Measurements from ENCODE around the gene WHAMM.
"Not testable (repeated sequence)": the region's sequence is repeated elsewhere in the genome, so short reads cannot be mapped to it uniquely, and the experiment has no call there.

WHAMM gene, protein sequence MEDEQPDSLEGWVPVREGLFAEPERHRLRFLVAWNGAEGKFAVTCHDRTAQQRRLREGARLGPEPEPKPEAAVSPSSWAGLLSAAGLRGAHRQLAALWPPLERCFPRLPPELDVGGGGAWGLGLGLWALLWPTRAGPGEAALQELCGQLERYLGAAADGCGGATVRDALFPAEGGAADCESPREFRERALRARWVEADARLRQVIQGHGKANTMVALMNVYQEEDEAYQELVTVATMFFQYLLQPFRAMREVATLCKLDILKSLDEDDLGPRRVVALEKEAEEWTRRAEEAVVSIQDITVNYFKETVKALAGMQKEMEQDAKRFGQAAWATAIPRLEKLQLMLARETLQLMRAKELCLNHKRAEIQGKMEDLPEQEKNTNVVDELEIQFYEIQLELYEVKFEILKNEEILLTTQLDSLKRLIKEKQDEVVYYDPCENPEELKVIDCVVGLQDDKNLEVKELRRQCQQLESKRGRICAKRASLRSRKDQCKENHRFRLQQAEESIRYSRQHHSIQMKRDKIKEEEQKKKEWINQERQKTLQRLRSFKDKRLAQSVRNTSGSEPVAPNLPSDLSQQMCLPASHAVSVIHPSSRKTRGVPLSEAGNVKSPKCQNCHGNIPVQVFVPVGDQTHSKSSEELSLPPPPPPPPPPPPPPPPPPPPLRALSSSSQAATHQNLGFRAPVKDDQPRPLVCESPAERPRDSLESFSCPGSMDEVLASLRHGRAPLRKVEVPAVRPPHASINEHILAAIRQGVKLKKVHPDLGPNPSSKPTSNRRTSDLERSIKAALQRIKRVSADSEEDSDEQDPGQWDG

DNA sequence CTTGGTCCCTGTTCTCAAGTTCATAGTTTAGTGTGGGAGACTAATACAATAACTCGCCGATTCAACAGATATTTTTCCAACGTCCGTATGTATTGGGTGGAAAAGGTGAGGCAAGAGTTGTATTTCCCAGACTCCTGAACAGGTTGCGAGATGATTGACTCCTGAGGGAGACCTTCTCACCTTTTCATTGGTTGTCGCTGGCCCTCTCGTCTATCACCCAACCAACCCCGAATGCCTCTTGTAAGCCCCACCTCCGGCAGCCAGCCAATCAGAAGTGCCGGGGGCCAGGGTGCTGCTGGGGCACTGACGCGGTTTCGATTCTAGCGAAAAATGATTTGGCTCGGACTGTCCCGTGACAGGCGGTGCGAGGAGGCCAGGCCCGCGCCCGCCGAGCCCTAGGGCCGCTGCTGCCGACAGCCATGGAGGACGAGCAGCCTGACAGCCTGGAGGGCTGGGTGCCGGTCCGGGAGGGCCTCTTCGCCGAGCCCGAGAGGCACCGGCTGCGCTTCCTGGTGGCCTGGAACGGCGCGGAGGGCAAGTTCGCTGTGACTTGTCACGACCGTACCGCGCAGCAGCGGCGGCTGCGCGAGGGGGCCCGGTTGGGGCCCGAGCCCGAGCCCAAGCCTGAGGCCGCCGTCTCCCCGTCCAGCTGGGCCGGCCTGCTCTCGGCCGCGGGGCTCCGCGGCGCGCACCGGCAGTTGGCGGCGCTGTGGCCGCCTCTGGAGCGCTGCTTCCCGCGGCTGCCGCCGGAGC, at the start of gene WHAMM:
WHAMM (plus strand) TSS at position 321 of the 753 bp plus-strand sequence; CDS start at position 420, 99 bp downstream.
- peak; percentile 95 for DNase-seq

DNA sequence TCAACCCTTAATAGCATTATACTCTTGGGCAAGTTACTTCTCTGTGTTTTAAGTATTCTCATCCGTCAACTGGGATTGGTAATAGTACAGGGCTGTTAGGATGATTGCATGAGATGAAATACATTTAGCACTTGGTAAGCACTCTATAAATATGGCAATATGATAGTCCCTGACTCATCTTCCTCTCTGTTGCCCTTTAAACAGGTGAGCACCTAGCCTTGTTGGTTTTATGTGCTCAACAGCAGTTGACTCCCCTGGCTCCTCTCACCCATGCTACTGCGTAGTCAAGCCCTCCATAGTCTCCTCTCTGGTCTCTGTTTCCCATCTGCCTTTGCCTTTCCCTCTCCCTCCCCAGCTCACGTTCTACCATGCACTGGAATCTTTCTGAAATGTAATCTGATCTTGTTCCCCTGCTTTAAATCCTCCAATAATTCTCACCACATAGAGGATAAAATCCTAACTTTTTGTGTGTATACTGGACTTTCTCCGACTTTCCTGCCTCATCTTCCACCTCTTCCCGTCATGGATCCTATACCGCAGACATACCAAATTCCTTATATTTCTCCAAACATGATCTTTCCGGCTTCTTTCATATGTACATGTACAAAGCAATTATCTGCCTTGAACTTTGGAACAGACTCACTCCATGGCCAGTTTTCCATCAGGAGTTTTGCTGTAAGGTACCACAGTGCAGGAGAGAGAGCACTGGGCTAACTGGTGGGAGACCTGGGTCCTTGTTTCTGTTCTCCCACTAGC, 45.9 kb upstream of the WHAMM start:
- DNase-seq: no peak

DNA sequence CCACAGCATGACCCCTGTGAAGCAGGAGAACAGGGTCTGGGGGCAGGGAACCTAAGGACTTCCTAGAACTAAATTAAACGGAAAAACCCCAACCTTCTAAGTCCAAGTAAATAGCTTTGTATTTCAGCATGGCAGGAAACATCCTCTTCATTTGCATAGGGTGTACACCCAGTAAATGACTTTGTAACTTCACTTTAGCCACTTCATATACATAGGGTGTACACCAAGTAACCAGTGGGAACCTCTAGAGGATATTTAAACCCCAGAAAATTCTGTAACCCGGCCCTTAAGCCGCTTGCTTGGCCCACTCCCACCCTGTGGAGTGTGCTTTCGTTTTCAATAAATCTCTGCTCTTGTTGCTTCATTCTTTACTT, 45.3 kb upstream of the WHAMM start:
- DNase-seq: no peak

DNA sequence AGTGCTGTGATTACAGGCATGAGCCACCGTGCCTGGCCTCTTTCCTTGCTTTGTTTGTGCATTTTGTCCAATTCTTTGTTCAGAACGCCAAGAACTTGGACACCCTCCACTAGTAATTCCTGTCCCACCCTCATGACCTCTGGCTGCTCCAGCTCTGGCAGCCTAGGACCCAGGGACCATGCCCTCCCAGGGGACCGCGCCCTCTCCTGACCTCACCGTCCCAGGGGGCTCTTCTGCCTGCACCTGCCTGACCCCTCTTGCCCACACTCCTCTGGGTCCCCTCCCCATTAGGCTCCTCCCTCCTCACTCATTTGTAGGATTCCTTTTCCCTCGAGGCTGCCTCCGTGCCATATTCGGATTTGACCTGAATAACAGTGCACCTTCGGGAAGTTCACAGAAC, 44.7 kb upstream of the WHAMM start:
- no peak for DNase-seq

DNA sequence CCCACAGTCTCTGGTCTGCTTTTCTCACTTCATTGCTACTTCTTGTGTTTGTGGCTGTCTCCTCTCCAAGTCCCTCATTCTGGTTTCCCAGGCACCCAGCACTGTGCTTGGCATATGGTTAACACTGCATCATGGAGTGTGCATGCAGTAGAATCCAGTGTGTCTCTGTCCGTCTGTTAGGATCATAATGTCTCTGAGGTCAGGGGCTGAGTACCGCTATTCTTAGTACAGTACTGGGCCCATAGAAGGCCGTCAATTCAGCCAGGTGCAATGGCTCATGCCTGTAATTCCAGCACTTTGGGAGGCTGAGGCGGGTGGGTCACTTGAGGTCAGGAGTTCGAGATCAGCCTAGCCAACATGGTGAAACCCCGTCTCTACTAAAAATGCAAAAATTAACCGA, 43.2 kb upstream of the WHAMM start:
- DNase-seq: not testable (repeated sequence)

DNA sequence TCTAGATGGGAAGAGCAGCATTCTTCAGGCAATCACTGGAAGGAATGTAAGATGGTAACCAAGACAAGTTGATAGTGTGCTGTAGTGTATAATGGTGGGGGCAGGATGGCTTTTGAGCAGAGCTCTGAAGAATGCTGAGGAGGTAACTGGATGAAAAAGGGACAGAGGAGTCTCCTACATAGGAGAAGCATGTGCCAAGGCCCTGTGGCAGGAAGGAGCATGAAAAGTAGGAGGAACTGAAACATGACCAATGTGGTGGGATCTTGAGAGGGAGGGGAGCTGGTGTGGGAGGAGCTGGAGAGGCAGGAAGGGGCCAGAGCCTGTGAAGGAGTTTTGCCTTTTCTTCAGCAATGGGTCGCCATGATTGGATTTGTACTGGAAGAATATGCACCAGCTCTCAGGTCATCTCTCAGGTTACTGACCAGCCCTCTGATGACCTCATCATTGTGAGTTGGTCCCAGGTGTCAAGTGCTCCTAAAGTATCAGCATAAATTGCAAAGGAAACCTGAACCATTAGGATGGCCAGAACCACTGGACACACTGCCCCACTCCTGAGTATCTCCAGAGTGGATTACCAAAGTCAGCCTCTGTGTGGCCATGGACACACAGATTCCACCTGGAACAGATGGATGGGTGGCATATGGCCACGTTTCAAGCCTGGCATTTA, 42.1 kb upstream of the WHAMM start:
- DNase-seq: no peak

DNA sequence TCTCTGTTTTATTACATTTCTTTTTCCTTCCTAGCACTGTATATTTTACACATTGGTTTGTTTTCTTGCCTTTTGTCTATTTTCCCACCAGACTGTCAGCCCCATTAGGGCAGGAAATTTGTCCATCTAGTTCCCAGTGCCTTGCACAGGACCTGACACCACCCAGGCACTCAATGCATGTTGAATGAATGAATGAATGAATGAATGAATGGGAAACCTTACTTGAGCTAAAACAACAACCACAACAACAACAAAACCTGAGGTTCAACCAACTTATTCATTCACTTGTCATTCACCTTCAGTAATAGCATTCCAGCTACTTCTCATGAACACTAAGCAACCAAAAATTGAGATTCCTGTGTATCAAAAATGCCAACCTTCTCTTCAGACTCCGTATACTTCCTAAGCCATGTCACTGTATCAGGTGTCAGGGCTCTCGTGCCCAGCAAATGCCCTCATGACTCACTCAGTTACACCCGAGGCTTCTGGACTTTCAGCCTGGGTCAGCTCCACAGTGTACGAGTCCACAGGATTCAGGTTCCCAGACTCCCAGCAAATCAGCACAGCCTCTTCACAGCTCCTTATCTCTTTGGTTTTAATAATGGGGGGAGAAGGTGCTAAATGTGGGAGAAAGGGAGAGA, 40.9 kb upstream of the WHAMM start:
- no peak for DNase-seq

DNA sequence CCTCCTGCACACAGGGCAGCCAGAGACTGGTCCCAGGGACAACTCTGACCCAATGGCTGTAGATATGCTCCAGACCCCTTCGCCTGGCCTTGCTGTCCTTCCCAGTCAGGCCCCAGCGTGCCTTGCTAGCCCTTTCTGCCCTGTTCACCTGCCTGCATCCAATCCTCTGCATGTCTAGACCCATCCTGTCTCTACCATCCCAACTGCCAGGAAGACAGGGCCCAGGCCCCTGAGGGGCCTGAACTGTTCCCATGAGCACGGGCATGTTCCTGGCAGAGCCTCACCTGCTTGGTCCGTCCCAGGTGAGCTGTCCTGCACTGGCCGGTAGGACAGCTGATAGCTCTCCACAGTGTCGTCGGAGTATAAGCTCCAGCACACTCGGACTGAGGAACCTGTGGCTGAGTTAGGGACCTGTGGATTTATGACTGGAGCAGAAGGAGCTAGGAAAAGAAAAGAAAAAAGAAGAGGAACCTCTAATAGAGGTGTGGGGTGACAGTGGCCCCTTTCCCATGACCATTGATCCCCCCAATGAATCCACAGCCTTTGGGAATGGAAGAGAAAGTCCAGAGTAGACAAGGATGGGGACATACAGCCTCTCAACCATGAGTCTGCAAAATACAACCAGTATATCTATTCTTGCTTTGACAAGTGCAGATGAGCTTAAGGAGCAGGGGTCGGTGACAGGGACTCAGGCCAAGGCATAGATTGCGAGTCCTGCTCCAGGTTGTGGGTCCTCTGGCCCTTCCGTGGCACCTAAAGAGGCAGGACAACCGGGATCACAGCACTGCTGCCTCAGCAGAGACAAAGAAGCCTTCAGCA, 37.4 kb upstream of the WHAMM start:
- DNase-seq: no peak

DNA sequence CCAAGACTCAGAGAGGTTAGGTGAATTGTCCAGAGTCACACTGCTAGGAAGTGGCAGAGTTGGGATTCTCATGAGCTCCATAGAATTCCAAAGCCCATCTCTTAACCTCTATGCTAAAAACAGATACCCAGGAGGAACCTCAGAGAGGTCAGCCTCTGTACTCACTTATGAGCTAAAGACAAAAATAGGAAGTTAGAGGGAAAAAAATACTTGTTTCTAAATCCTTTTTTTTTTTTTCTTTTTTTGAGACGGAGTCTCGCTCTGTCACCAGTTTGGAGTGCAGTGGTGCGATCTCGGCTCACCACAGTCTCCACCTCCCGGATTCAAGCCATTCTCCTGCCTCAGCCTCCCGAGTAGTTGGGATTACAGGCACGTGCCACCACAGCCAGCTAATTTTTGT, 34.9 kb upstream of the WHAMM start:
- DNase-seq: no peak

DNA sequence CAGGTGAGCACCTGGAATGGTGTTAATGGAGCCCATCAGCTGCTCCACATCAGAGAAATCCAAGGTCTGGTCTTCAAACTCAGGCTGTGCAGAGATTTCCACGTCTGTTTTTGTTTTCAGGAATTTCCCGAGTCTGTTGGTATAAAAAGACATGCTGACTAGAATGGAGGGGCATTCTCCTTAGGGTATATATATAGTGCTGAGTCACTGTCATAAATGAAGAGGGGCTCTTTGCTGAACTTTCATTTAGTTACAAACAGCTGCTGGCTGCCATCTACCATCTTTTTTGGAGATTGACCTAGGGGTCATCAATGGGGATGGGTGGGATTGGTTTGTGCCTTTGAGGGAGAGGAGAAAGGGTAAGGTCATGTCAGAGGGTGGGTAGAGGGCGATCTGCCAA, 30.7 kb upstream of the WHAMM start:
- DNase-seq: no peak

DNA sequence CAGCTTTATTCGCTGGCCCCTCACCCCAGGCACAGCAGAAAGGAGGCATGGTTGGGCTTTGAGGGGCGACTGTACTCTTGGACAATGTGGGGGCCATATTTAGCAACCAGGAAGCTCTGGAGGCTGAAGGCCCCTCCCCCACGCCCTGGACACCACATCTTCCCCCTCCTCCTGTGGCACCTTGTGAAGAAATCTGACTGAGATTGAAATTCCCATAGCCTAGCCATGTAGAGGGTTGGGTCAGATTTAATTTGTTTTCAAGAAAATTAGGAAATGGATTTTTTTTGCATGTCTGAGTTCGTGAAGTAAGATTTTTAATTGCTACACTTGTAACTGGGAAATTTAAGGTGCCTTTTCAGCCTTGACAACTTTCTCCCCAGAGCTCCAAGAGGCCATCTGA, 28.1 kb upstream of the WHAMM start:
- DNase-seq: no peak

DNA sequence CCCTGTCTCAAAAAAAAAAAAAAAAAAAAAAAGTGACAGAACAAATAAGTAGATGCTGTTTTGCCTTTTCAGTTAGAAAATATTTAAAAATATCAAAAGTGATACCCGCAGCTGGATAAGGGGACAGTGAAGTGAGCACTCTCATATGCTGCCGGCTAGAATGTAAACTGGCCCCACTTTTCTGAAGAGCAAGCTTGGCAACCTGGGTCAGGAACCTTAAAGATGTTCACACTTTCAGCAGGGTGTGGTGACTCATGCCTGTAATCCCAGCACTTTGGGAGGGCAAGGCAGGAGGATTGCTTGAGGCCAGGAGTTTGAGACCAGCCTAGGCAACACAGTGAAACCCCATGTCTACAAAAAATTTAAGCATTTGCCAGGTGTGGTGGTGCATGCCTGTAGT, 20.9 kb upstream of the WHAMM start:
- DNase-seq: no peak

DNA sequence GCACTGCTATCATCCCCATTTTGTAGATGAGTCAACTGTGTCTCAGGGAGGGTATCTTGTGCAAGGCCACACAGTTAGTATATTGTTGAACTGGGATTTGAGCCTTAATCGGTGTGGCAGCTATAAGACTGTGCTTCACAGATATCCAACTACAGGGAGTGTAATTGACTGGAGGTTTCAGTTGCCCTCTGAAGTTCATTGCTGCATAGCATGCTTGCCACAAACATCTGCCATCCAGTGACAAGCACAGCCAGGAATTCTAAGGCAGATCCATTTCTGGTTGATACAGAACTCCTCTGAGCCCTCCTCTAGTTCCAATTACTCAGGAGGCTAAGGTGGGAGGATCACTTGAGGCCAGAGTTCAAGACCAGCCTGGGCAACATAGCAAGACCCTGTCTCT, 19.9 kb upstream of the WHAMM start:
- DNase-seq: no peak

DNA sequence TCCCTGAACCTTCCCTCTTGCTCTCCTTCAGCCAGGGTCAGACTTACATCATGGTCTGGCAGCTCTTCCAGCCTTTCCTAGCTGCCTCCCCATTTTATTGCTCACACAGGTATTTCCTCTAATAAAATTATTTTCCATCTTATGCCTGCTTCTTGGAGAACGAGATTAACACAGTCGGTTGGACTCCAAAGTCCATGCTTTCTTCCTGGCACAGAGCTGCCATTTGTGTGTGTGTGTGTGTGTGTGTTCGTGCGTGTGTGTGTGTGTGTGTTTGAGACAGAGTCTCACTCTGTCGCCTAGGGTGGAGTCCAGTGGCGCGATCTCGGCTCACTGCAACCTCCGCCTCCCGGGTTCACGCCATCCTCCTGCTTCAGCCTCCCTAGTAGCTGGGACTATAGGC, 19.1 kb upstream of the WHAMM start:
- DNase-seq: no peak

DNA sequence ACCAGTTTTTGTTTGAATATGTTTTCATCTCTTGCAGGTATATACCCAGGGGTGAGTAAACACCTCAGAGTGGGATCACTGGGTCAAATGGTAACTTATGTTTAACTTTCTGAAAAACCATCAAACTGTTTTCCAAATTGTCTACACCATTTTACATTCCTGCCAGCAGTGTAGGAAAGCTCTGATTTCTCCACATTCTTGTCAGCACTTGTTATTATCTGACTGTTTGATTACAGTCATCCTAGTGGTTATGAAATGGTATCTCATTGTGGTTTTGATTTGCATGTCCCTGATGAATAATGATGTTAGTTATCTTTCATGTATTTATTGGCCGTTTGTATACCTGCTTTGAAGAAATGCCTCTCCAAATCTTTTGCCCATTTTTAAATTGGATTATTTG, 17.4 kb upstream of the WHAMM start:
- no peak for DNase-seq

DNA sequence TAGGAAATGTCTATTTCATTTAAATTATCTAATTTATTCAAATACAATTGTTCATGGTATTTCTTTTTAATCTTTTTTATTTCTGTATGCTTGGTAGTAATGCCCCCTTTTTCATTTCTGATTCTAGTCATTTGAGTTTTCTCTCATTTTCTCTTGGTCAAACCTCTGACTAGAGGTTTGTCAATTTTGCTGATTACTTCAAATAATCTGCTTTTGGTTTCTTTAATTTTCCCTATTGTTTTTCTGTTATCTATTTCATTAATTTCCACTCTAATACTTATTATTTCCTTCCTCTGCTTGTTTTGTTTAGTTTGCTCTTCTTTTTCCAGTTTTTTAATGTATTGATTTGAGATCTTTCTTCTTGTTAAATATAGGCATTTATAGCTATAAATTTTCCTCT, 15.7 kb upstream of the WHAMM start:
- DNase-seq: no peak

DNA sequence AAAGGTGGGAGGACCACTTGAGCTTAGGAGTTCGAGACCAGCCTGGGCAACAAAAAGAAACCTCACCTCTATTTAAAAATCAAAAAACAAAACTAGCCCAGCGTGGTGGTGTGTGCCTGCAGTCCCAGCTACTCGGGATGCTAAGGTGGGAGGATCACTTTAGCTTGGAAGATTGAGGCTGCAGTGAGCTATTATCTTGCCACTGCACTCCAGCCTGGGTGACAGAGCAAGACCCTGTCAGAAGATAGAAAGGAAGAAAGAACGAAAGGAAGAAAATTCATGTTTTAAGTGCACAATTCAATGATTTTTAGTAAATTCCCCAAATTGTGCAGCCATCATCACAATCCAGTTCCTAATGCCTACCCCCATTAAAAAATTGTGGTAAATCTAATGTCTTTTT, 11.3 kb upstream of the WHAMM start:
- DNase-seq: no peak

DNA sequence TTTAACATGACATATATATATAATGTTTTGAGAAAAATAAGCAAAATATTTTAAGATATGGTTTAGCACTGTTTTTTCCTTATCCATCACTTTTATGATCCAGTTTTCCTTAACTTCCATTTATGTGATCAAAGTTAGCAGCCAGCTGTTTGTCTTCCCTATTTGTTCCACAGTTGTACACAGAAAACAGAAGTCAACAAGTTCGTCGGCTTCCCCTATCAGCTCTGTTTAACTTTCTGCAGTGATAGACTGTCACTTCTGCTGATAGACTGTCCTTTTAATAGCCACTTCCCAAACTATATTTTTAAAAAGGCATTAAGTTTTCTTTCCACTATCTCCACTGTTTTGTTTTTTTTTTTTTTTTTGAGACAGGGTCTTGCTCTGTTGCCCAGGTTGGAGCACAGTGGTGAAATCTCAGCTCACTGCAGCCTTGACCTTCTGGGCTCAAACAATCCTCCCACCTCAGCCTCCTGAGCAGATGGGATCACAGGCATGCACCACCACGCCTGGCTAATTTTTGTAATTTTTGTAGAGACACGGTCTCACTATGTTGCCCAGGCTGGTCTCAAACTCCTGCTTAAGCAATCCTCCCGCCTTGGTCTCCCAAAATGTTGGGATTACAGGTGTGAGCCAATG, 10.8 kb upstream of the WHAMM start:
- DNase-seq: no peak

DNA sequence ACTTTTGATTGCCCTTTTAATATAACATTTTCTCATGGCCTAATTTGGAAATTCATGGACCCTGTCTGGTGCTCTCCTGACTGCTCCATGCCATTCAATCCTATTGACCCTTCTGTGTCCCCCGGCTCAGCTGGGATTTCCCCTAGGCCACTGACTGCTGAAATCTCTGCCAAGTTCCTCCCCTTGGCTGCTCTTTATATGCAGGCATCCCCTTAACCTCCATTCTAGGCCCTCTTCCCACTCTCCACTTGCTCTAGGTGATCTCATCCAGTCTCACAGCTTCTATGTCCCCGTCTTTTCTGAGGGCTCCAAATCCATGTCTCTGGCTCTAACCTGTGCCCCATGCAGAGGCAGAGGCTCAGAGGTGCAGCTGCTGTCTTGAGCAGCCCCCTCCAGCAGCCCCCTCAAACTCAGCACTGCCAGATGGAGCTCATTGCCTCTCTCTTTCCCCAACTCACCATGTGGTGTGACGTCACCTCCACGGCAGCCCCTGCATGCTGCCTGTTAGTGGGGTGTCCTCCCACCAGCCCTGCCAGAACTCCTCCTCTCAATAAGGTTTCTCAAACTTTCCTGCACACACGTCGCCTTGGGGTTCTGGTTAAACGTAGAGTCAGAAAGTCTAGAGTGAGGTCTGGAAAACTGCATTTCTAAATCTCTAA, 10.1 kb upstream of the WHAMM start:
- DNase-seq: no peak

DNA sequence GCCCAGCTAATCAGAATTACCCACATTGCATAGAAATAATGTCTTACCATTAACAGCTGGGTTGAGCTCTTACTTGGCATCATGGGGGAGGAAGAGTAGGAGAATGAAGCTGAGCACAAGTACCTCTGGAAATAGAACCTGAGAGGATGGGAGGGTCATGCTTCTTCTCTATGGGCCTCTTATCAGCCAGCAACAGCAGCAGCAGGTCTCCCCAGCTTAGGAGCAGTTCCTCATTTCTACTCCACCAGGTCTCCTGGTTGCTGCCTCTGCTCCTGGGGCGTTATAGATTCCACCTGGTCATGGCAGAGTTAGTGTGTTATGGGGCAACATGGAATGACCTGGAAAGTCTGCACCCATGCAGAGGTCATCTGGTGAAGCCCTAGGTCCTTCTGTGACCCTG, 6.9 kb upstream of the WHAMM start:
- peak; percentile 8 for DNase-seq

Data from RPMI8226 (cell line).